GM12878 (cell line): ENCODE data around the gene ST6GALNAC3. TPM values are rescaled to one million over a fixed set of nuclear protein-coding genes. Genes with fewer than 3 reads are reported as not detected.

ENCODE experiments used
- ATAC-seq: fragments of 200-7000 bp; cut with Tn5 transposase; 3 replicates; pipeline ENCODE4 v1.9.1; 2020; ENCODE audit warnings: mild to moderate bottlenecking, moderate library complexity
- BruUV-seq: library from RNA; stranded (reverse); fragments of 400-500 nt; replicated peaks from 2 replicates; lab custom pipeline; 2021; lab: Mats Ljungman, UMichigan
- CTCF ChIA-PET: fragments of 300-600 bp; sonication (Branson Sonifier 250); formaldehyde crosslinking; extraction: SDS; loops from one replicate; lab custom pipeline; 2021; ENCODE audit warnings: inconsistent platforms; lab: Yijun Ruan, JAX
- POLR2A ChIA-PET: fragments of 350-600 bp; formaldehyde crosslinking; extraction: SDS; loops from one replicate; lab custom pipeline; 2021; ENCODE audit warnings: inconsistent platforms; lab: Charles Lee
- RAD21 ChIA-PET: fragments of 300-600 bp; sonication (Branson Sonifier 250); formaldehyde crosslinking; loops from one replicate; lab custom pipeline; 2023; ENCODE audit warnings: antibody characterized with exemption; ENCODE audit not compliant: unreplicated experiment; lab: Charles Lee
- SMC1A ChIA-PET: fragments of 300-600 bp; sonication (Branson Sonifier 250); formaldehyde crosslinking; loops from one replicate; lab custom pipeline; 2023; ENCODE audit not compliant: unreplicated experiment, uncharacterized antibody; lab: Charles Lee
- DNase-seq: peaks from one replicate; pipeline ENCODE4 v3.0.0-alpha.2; 2011; ENCODE audit warnings: low read depth, low spot score
- FAIRE-seq: peaks from 3 replicates; lab custom pipeline; 2011; peaks lifted over from hg19 to GRCh38; lab: Jason Lieb, UNC
- H2AFZ ChIP-seq: 2 replicates; pipeline ENCODE4 v1.6.0; 2011; ENCODE audit warnings: low read depth, low read length, control low read depth; ENCODE audit not compliant: control insufficient read depth
- H3K27ac ChIP-seq: 2 replicates; pipeline ENCODE4 v1.5.1; 2011; ENCODE audit warnings: control low read depth; ENCODE audit not compliant: control insufficient read depth, insufficient read depth
- H3K27me3 ChIP-seq, 2 experiments: replicated peaks in 1 of 2; 2 replicates each; pipeline versions ENCODE4 v1.6.0 to v1.6.1; 2011; ENCODE audit warnings: low read length in 1 of 2; ENCODE audit not compliant: control insufficient read depth in 2 of 2, insufficient read depth in 2 of 2
- H3K36me3 ChIP-seq, 2 experiments: 2 replicates each; pipeline ENCODE4 v1.5.1; 2011; ENCODE audit warnings: low read length in 1 of 2; ENCODE audit not compliant: control insufficient read depth in 2 of 2, insufficient read depth in 2 of 2
- H3K4me1 ChIP-seq: 2 replicates; pipeline ENCODE4 v1.6.1; 2011; ENCODE audit warnings: mild to moderate bottlenecking, low read length, moderate library complexity, mixed read lengths; ENCODE audit not compliant: control insufficient read depth, insufficient read depth
- H3K4me2 ChIP-seq: 2 replicates; pipeline ENCODE4 v1.6.0; 2011; ENCODE audit warnings: control low read depth; ENCODE audit not compliant: control insufficient read depth, insufficient read depth
- H3K4me3 ChIP-seq: fragments of 200-600 bp; sonication (generic); 2 replicates; pipeline ENCODE4 v1.5.1; 2016
- H3K79me2 ChIP-seq: 2 replicates; pipeline ENCODE4 v1.6.0; 2011; ENCODE audit warnings: low read length; ENCODE audit not compliant: control insufficient read depth, insufficient read depth
- H3K9ac ChIP-seq: 2 replicates; pipeline ENCODE4 v1.8.0; 2011; ENCODE audit warnings: low read length, control low read depth, mixed read lengths; ENCODE audit not compliant: control insufficient read depth, insufficient read depth
- H3K9me3 ChIP-seq: replicated peaks from 3 replicates; pipeline ENCODE4 v1.5.1; 2011; ENCODE audit warnings: mild to moderate bottlenecking, low read length; ENCODE audit not compliant: control insufficient read depth, insufficient read depth
- H4K20me1 ChIP-seq: 2 replicates; pipeline ENCODE4 v1.6.0; 2011; ENCODE audit not compliant: control insufficient read depth, insufficient read depth
- ATF7 ChIP-seq: fragments of 450-650 bp; IDR thresholded peaks from 2 replicates; pipeline ENCODE4 v1.6.1; 2016; ENCODE audit warnings: low read depth, mild to moderate bottlenecking
- CBFB ChIP-seq: IDR thresholded peaks from 2 replicates; pipeline ENCODE4 v1.6.1; 2016; ENCODE audit warnings: antibody characterized with exemption, low read depth
- CHD4 ChIP-seq: fragments of 200-600 bp; sonication (generic); IDR thresholded peaks from 2 replicates; pipeline ENCODE4 v1.6.1; 2016; ENCODE audit warnings: mild to moderate bottlenecking
- CTCF ChIP-seq, 3 experiments: IDR thresholded peaks in 2 of 3; conservative IDR thresholded peaks in 1 of 3; 2 replicates each; pipeline ENCODE4 v1.5.1; 2011; ENCODE audit warnings: low read depth in 3 of 3, low read length in 3 of 3, mild to moderate bottlenecking in 3 of 3, control low read depth in 2 of 3, moderate library complexity in 2 of 3, inconsistent platforms in 1 of 3, mixed read lengths in 1 of 3; ENCODE audit not compliant: control insufficient read depth in 2 of 3, insufficient read depth in 1 of 3; ENCODE audit errors: extremely low read depth in 1 of 3
- EP300 ChIP-seq, 2 experiments: fragments of 150-350 bp in 1 of 2; IDR thresholded peaks; 2 replicates each; pipeline ENCODE4 v1.6.1; 2011 to 2012; ENCODE audit warnings: low read depth in 2 of 2, low read length in 2 of 2, borderline replicate concordance in 1 of 2, improper control_type of control experiment in 1 of 2, inconsistent platforms in 1 of 2; ENCODE audit not compliant: control insufficient read depth in 1 of 2
- HDAC6 ChIP-seq: fragments of 200-600 bp; sonication (generic); IDR thresholded peaks from one replicate; pipeline ENCODE4 v1.8.0; 2017; ENCODE audit warnings: antibody characterized with exemption; ENCODE audit not compliant: unreplicated experiment
- IKZF1 ChIP-seq: fragments of 450-650 bp; conservative IDR thresholded peaks from 2 replicates; pipeline ENCODE4 v1.6.1; 2017; ENCODE audit warnings: antibody characterized with exemption, mild to moderate bottlenecking
- IRF4 ChIP-seq: IDR thresholded peaks from 2 replicates; pipeline ENCODE4 v1.6.1; 2011; ENCODE audit warnings: low read depth, low read length
- MTA2 ChIP-seq: fragments of 450-650 bp; IDR thresholded peaks from 2 replicates; pipeline ENCODE4 v1.6.1; 2016; ENCODE audit warnings: low read depth, mild to moderate bottlenecking, moderate library complexity
- MYB ChIP-seq: fragments of 150-350 bp; IDR thresholded peaks from 2 replicates; pipeline ENCODE4 v1.6.1; 2014; ENCODE audit warnings: mild to moderate bottlenecking, low read depth, low read length, borderline replicate concordance
- NFIC ChIP-seq: IDR thresholded peaks from 2 replicates; pipeline ENCODE4 v1.6.1; 2012; ENCODE audit warnings: low read depth, mild to moderate bottlenecking, inconsistent platforms, low read length, moderate library complexity
- PAX5 ChIP-seq: IDR thresholded peaks from 2 replicates; pipeline ENCODE4 v1.6.1; 2011; ENCODE audit warnings: low read depth, low read length, borderline replicate concordance
- PML ChIP-seq: IDR thresholded peaks from 2 replicates; pipeline ENCODE4 v1.6.1; 2012; ENCODE audit warnings: low read length, inconsistent platforms
- SIX5 ChIP-seq: IDR thresholded peaks from 2 replicates; pipeline ENCODE4 v1.6.1; 2011; ENCODE audit warnings: mild to moderate bottlenecking, low read depth, low read length, moderate library complexity; ENCODE audit not compliant: severe bottlenecking
- STAT1 ChIP-seq: fragments of 450-650 bp; conservative IDR thresholded peaks from 2 replicates; pipeline ENCODE4 v1.6.1; 2014; ENCODE audit warnings: antibody characterized with exemption, mild to moderate bottlenecking
- YY1 ChIP-seq: IDR thresholded peaks from 2 replicates; pipeline ENCODE4 v1.6.1; 2011; ENCODE audit warnings: low read depth, mild to moderate bottlenecking, low read length
- ZNF384 ChIP-seq: IDR thresholded peaks from 2 replicates; pipeline ENCODE4 v1.6.1; 2012; ENCODE audit warnings: low read depth, mild to moderate bottlenecking, low read length, improper control_type of control experiment, borderline replicate concordance
- ZNF622 ChIP-seq: fragments of 450-650 bp; IDR thresholded peaks from 2 replicates; pipeline ENCODE4 v1.6.1; 2017; ENCODE audit warnings: mild to moderate bottlenecking, inconsistent platforms
- WGBS: methylation state at CpG from one replicate; pipeline ENCODE4 v1.1.6; 2016; ENCODE audit warnings: low lambda C conversion rate; ENCODE audit not compliant: insufficient replicate concordance, insufficient coverage; ENCODE audit errors: missing lambda C conversion rate; 5-methylcytosine and 5-hydroxymethylcytosine counted together
- in situ Hi-C: fragments of 300-500 bp; cut with MboI; formaldehyde crosslinking; loops from 9 replicates; pipeline ENCODE4 v1.14.3; 2018; ENCODE audit warnings: mixed read lengths
- intact Hi-C: fragments of 100-400 bp; cut with micrococcal nuclease; formaldehyde crosslinking; loops from one replicate; pipeline ENCODE4 v1.14.2; 2022; ENCODE audit not compliant: unreplicated experiment
- polyA plus RNA-seq, 11 experiments: library from polyadenylated mRNA; depleted of rRNA in 4 of 11; unstranded in 6 of 11; stranded (reverse) in 5 of 11; fragments of >200 nt; fragmentation: Nextera tagmentation in 4 of 11; fragmentation: Illumina TruSeq in 1 of 11; extraction: Ambion mirVana in 4 of 11; extraction: Trizol in 1 of 11; gene quantifications; 1 replicate in 1 of 11; 2 replicates in 10 of 11; pipeline versions ENCODE4 v1.2.1 to v1.2.3, GENCODE V29; 2011 to 2016; ENCODE audit warnings: inconsistent platforms in 2 of 11, missing spikeins in 2 of 11, low read depth in 1 of 11
- total RNA-seq, 4 experiments: library from RNA; depleted of rRNA in 3 of 4; stranded (reverse); fragments of >200 nt in 3 of 4; fragmentation: Illumina TruSeq in 1 of 4; extraction: Trizol in 1 of 4; gene quantifications; 2 replicates each; pipeline versions ENCODE4 v1.2.1 to v1.2.3, GENCODE V29; 2013 to 2021
- TF ChIP-seq, protein P1 (sequence below): fragments of 150-350 bp; IDR thresholded peaks from 2 replicates; pipeline ENCODE4 v1.6.1; 2016; ENCODE audit warnings: low read depth, low read length

The ST6GALNAC3 gene
- total and polyA plus RNA-seq, 10 of the 15 experiments (the other 5 are each of a cell fraction or from before 2014, with no cell fraction given): 0.04 to 0.68 (median 0.18) TPM; not detected in 3

- BruUV-seq: no TSS peak
- FAIRE-seq (peak; percentile 31), ATAC-seq (peak; percentile 91), DNase-seq (peak; percentile 48)
- Histone ChIP-seq H3K9ac (no peak overlapping the region), H3K36me3 (no peaks in the 10 kb centered on the region), H3K27ac (no peak overlapping the region), H3K4me1 (no peaks in the 10 kb centered on the region), H3K4me2 (peak overlapping the region; percentile 44; the same call in 1 of the 2 replicates), H3K79me2 (no peaks in the 10 kb centered on the region), H2AFZ (no peak overlapping the region), H3K4me3 (no peak overlapping the region), H4K20me1 (no peaks in the 10 kb centered on the region), H3K27me3 (peaks cover 0 to 2% of the 10 kb centered on the region in 2 experiments; a peak in 1 of 4 replicates), H3K9me3 (no peaks in the 10 kb centered on the region)
- RAD21 ChIA-PET: interaction anchor here (1.5 kb wide), 1 partner anchor 140 kb away, joined by 5 read pairs; no protein-coding TSS in a partner anchor
- SMC1A ChIA-PET: interaction anchor here (0.6 to 1.2 kb wide), 7 partner anchors 37 to 517 kb away, joined by 3 to 4 read pairs (median 3); no protein-coding TSS in a partner anchor
- 2% methylated on average over 5 of the region's 5 CpGs for WGBS
- in situ Hi-C loops: no loop called here
- POLR2A ChIA-PET: no interaction called here
- CTCF ChIA-PET: interaction anchor here (0.6 to 1.6 kb wide), 4 partner anchors 9 to 1561 kb away, joined by 3 to 4 read pairs (median 4); no protein-coding TSS in a partner anchor
- intact Hi-C loops: loop anchor here (5.0 kb wide), 1 partner anchor 102 kb away; no protein-coding TSS in a partner anchor
- TF ChIP-seq MYB: no peak
- TF ChIP-seq SIX5: no peak
- TF ChIP-seq PAX5: peak; percentile 63; the same call in 1 of the 2 replicates
- no peak for TF ChIP-seq YY1
- no peak for TF ChIP-seq CBFB
- peak in 1 of 2 experiments; percentile 53; a peak in 1 of 4 replicates for TF ChIP-seq EP300 (IDR thresholded peaks at IDR 0.05; ENCODE audit: borderline replicate concordance in 1 of 2, control insufficient read depth in 1 of 2, low read depth in 2 of 2, low read length in 2 of 2)
- TF ChIP-seq, protein P1, sequence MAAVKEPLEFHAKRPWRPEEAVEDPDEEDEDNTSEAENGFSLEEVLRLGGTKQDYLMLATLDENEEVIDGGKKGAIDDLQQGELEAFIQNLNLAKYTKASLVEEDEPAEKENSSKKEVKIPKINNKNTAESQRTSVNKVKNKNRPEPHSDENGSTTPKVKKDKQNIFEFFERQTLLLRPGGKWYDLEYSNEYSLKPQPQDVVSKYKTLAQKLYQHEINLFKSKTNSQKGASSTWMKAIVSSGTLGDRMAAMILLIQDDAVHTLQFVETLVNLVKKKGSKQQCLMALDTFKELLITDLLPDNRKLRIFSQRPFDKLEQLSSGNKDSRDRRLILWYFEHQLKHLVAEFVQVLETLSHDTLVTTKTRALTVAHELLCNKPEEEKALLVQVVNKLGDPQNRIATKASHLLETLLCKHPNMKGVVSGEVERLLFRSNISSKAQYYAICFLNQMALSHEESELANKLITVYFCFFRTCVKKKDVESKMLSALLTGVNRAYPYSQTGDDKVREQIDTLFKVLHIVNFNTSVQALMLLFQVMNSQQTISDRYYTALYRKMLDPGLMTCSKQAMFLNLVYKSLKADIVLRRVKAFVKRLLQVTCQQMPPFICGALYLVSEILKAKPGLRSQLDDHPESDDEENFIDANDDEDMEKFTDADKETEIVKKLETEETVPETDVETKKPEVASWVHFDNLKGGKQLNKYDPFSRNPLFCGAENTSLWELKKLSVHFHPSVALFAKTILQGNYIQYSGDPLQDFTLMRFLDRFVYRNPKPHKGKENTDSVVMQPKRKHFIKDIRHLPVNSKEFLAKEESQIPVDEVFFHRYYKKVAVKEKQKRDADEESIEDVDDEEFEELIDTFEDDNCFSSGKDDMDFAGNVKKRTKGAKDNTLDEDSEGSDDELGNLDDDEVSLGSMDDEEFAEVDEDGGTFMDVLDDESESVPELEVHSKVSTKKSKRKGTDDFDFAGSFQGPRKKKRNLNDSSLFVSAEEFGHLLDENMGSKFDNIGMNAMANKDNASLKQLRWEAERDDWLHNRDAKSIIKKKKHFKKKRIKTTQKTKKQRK: no peak
- TF ChIP-seq ATF7: 0 out of 2 replicates have a peak, but pooled peaks have one; percentile 30
- no peak for TF ChIP-seq CHD4
- no peak for TF ChIP-seq CTCF (IDR thresholded peaks at IDR 0.05 in 2 of 3, conservative IDR thresholded peaks at IDR 0.05 in 1 of 3; ENCODE audit: control insufficient read depth in 2 of 3, extremely low read depth in 1 of 3, insufficient read depth in 1 of 3, low read depth in 3 of 3, low read length in 3 of 3)
- no peak for TF ChIP-seq PML
- TF ChIP-seq HDAC6: no peak
- TF ChIP-seq ZNF622: no peak
- TF ChIP-seq MTA2: peak; percentile 70; the same call in 1 of the 2 replicates
- no peak for TF ChIP-seq IKZF1
- TF ChIP-seq STAT1: no peak
- TF ChIP-seq NFIC: no peak
- 0 out of 2 replicates have a peak, but pooled peaks have one; percentile 9 for TF ChIP-seq IRF4
- peak; percentile 60; the same call in 1 of the 2 replicates for TF ChIP-seq ZNF384
Measured at GRCh38 chr1:76294482-76295194, 220.1 kb downstream of the ST6GALNAC3 start.
